Measurements from ENCODE around the gene NEDD8. TPM values are rescaled to one million over a fixed set of nuclear protein-coding genes. Genes with fewer than 3 reads are reported as not detected.

Gene NEDD8
- total RNA-seq, 3 donors from 2014 or later (not counting 1 experiment from before 2014, with no cell fraction given): 93.6 to 109 (median 95.9) TPM

DNA sequence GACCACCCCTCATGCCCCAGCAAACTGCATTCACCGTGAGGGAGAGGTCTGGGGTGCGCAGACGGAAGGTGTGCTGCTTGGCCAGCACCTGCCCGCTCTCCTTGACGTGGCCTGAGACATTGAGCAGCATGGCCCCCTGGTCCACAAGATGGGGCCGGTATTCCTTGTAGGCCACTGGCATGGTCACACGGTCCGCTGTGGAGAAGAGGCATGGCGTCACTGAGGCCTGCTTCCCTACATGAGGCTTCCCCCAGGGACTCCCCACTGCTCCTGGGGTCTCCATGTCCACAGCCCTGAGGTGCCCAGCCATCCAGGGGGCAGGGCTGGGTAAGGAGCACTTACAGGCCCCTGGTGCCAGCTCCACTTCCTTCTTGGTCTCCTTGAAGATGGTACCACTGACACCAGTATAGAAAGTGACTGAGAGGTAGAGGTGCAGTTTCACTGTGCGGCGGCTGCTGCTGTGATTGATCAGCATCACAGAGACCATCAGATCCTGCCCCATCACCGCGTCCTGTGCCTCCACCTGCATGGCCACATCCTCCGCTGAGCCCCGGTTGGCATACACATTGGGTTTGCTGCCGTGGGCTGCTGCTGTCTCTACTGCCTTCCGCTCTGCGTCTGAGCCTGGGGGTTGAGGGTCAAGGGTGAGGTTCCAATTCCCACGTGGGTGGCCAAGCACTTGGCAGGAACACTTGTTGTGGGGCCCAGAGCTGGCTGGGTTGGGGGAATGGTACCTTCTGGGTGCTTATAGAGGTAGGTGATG, 22.6 kb upstream of the NEDD8 start:
- WGBS (ENCODE audit: insufficient coverage): 97% methylated on average over 19 of the region's 19 CpGs
- H3K9me3 Mint-ChIP-seq: no peaks in the 10 kb centered on the region
- H3K9me3 ChIP-seq (ENCODE audit: control insufficient read depth, insufficient read depth, low read length): no peaks in the 10 kb centered on the region
- H3K4me3 Mint-ChIP-seq: no peak overlapping the region
- TF ChIP-seq, protein P1, sequence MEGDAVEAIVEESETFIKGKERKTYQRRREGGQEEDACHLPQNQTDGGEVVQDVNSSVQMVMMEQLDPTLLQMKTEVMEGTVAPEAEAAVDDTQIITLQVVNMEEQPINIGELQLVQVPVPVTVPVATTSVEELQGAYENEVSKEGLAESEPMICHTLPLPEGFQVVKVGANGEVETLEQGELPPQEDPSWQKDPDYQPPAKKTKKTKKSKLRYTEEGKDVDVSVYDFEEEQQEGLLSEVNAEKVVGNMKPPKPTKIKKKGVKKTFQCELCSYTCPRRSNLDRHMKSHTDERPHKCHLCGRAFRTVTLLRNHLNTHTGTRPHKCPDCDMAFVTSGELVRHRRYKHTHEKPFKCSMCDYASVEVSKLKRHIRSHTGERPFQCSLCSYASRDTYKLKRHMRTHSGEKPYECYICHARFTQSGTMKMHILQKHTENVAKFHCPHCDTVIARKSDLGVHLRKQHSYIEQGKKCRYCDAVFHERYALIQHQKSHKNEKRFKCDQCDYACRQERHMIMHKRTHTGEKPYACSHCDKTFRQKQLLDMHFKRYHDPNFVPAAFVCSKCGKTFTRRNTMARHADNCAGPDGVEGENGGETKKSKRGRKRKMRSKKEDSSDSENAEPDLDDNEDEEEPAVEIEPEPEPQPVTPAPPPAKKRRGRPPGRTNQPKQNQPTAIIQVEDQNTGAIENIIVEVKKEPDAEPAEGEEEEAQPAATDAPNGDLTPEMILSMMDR (IDR thresholded peaks at IDR 0.05): no peak
- no peaks in the 10 kb centered on the region for H3K36me3 Mint-ChIP-seq
- H3K27ac Mint-ChIP-seq: no peak overlapping the region
- H3K36me3 ChIP-seq (ENCODE audit: control insufficient read depth, insufficient read depth, low read length): peaks cover 6% of the 10 kb centered on the region
- H3K4me1 ChIP-seq (ENCODE audit: control insufficient read depth, insufficient read depth, low read length): no peaks in the 10 kb centered on the region
- no peak overlapping the region for H3K27ac ChIP-seq (ENCODE audit: low read length)
- H3K27me3 Mint-ChIP-seq (ENCODE audit: low read depth in 2 of 2): no peaks in the 10 kb centered on the region
- intact Hi-C loops (cut with micrococcal nuclease): no loop called here
- ATAC-seq: no peak
- no peak overlapping the region for H3K4me3 ChIP-seq (ENCODE audit: low read length)
- no peaks in the 10 kb centered on the region for H3K4me1 Mint-ChIP-seq
- DNase-seq: no peak
- H3K27me3 ChIP-seq (ENCODE audit: control insufficient read depth, insufficient read depth, low read length): no peaks in the 10 kb centered on the region

DNA sequence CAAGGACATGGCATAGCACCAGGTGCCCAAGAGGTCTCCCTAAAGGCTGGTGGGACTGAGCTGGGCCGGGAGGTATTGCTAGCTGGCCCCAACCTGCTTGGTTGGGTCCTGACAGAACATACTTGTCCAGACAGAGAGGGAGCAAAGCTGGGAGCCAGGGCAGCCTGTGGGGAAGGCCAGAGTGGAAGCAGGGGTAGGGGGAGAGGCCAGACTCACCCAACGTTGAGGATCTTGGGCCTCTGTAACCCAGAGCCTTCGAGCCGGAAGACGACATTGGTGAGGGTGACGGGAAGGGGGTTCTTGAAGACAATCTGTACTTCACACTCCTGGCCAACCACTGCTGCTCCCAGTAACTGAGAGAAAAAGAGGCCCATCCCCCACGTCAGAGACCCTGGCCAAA, 21.8 kb upstream of the NEDD8 start:
- no peak overlapping the region for H3K27ac Mint-ChIP-seq
- 91% methylated on average over 5 of the region's 7 CpGs for WGBS (ENCODE audit: insufficient coverage)
- Histone ChIP-seq H3K27ac (ENCODE audit: low read length) (no peak overlapping the region), H3K27me3 (ENCODE audit: control insufficient read depth, insufficient read depth, low read length) (no peaks in the 10 kb centered on the region), H3K36me3 (ENCODE audit: control insufficient read depth, insufficient read depth, low read length) (peaks cover 5% of the 10 kb centered on the region), H3K4me3 (ENCODE audit: low read length) (no peak overlapping the region), H3K4me1 (ENCODE audit: control insufficient read depth, insufficient read depth, low read length) (no peaks in the 10 kb centered on the region), H3K9me3 (ENCODE audit: control insufficient read depth, insufficient read depth, low read length) (no peaks in the 10 kb centered on the region)
- no peak for ATAC-seq
- no peaks in the 10 kb centered on the region for H3K4me1 Mint-ChIP-seq
- intact Hi-C loops (cut with micrococcal nuclease): no loop called here
- H3K27me3 Mint-ChIP-seq (ENCODE audit: low read depth in 2 of 2): no peaks in the 10 kb centered on the region
- TF ChIP-seq, protein P1 (IDR thresholded peaks at IDR 0.05): no peak
- DNase-seq: no peak
- no peak overlapping the region for H3K4me3 Mint-ChIP-seq
- no peaks in the 10 kb centered on the region for H3K9me3 Mint-ChIP-seq
- no peaks in the 10 kb centered on the region for H3K36me3 Mint-ChIP-seq

DNA sequence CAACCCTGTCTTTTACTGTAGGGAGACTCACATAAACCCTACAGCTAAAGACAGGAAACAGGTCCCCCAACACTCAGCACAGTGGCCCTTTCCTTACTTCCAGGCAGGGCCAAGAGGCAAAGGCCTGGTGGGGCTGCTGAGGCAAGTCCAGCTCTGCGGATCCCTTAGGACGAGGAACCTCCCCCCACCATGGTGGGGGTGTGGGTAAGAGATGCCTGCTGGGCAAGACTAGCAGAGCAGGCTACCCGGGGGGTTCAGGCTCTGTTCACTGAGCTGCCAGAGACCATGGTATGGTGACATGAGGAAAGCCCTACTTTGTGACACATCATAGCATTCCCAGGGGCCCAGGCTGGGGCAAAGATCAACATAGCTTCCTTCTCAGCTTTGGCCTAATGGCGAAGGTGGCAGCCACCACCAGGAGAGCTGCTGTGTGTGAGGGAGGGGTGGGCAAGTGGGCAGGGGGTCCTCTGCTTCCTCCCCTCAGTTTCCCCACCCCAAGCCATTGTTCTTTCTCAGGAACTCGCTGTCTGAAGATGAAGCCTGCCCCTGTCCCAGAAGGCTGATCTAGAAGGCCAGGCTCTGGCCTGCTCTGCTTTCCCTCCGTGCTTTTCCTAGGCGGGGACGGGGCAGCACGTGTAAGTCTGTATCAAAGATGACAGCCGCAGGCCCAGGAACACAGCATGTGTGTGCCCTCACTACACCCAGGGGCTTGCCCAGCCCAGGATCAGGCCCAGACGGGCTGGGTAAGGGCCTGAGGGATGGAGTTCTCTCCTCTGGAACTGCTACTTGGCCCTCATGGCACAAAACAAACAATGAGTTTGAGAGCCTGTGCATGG, 20.3 kb upstream of the NEDD8 start:
- Histone ChIP-seq H3K9me3 (ENCODE audit: control insufficient read depth, insufficient read depth, low read length) (no peaks in the 10 kb centered on the region), H3K27me3 (ENCODE audit: control insufficient read depth, insufficient read depth, low read length) (no peaks in the 10 kb centered on the region), H3K4me1 (ENCODE audit: control insufficient read depth, insufficient read depth, low read length) (no peaks in the 10 kb centered on the region), H3K27ac (ENCODE audit: low read length) (no peak overlapping the region), H3K4me3 (ENCODE audit: low read length) (no peak overlapping the region), H3K36me3 (ENCODE audit: control insufficient read depth, insufficient read depth, low read length) (peaks cover 3% of the 10 kb centered on the region)
- H3K36me3 Mint-ChIP-seq: no peaks in the 10 kb centered on the region
- ATAC-seq (no peak), DNase-seq (no peak)
- TF ChIP-seq, protein P1 (IDR thresholded peaks at IDR 0.05): no peak
- intact Hi-C loops (cut with micrococcal nuclease): no loop called here
- no peaks in the 10 kb centered on the region for H3K9me3 Mint-ChIP-seq
- WGBS (ENCODE audit: insufficient coverage): 95% methylated on average over 8 of the region's 11 CpGs
- no peaks in the 10 kb centered on the region for H3K27me3 Mint-ChIP-seq (ENCODE audit: low read depth in 2 of 2)
- H3K4me1 Mint-ChIP-seq: peaks cover 4 to 8% of the 10 kb centered on the region in 2 donors
- H3K4me3 Mint-ChIP-seq: no peak overlapping the region
- no peak overlapping the region for H3K27ac Mint-ChIP-seq
